ENCODE results near the gene NME1.

DNA sequence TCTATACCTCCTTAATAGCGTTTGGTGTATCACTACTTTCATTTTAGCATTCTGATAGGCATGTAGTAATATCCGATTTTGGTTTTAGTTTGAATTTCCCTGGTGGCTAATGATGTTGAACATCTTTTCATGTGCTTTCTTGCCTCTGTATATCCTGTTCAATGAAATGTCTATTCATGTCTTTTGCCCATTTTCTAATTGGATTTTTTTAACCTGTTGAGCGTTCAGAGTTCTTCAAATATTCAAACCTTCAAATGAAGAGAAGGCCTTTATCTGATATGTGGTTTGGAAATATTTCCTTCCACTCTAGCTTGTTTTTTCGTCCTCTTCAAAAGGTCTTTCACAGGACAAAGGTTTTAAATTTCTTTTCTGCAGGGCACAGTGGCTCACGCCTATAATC is 2.4 kb upstream of the NME1 start:
- TF ChIP-seq CTCF (IDR thresholded peaks at IDR 0.05; ENCODE audit: extremely low read depth in 1 of 2, insufficient read depth in 1 of 2, low read depth in 1 of 2, low read length in 2 of 2) (no peak), EZH2 (IDR thresholded peaks at IDR 0.05; ENCODE audit: borderline replicate concordance, low read depth, low read length, severe bottlenecking) (no peak), MAX (IDR thresholded peaks at IDR 0.05; ENCODE audit: insufficient read depth, insufficient read length) (no peak), POLR2A (IDR thresholded peaks at IDR 0.05; ENCODE audit: low read depth, low read length) (no peak), MYC (IDR thresholded peaks at IDR 0.05; ENCODE audit: low read depth, low read length) (no peak), POLR2AphosphoS5 (IDR thresholded peaks at IDR 0.05; ENCODE audit: insufficient read depth, low read depth, low read length) (no peak), JUN (IDR thresholded peaks at IDR 0.05; ENCODE audit: borderline replicate concordance, insufficient read depth, insufficient read length, low read depth) (no peak), FOS (IDR thresholded peaks at IDR 0.05; ENCODE audit: borderline replicate concordance, insufficient read depth, low read length) (no peak)
